NCI-H510A (cell line): ENCODE data around the gene PSTPIP1.
A peak's percentile ranks its signal among the peaks of the same experiment; 100 is the strongest.

ENCODE experiments used
- DNase-seq: peaks from one replicate; lab custom pipeline; 2025; lab: John Stamatoyannopoulos, UW

The PSTPIP1 gene

GRCh38 chr15:77070180-77070494 lies 75.2 kb downstream of the PSTPIP1 start:
- DNase-seq, result no peak

DNA sequence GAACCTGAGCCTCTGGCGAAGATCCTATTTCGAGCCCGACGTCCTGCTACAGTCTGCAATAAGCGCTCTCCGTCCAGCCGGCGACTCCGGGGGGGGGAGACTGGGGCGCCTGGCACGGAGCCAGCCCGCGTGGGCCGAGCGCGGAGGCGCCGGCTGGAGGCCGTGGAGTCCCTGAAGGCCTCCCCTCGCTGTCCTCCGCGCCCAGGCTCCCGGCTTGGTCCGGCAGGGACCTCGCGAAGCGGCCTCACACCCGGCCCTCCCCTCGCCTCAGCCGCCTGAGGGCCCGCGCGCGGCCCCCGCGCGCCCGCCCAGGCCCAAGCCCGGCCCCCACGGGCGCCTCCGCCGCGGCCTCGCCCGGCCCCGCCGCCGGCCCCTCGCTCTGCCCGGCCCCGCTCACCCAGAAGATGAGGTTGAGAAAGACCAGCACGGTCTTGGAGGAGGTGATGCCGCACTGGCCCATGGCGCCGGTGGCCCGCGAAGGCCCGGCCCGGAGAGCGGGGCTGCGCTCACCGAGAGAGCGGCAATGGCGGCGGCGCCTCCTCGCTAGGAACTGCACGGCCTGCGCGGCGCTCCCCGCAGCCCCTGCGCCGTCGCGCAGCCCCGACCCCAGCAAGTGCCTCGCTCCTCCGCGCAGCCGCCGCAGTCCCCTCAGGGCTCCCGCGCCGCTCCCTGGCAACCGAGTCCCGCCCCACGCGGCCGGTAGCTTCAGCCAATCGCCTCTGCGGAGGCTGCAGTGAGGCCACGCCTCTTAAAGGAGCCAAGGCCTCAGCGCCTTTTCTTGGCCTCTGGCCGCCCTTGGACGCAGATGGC lies 75.8 kb downstream of the PSTPIP1 start, which contains the start of gene TSPAN3:
Gene TSPAN3 (minus strand): TSS at position 615 of the 810 bp plus-strand sequence. CDS start 155 bp downstream, at position 460.
- DNase-seq, result peak; percentile 75

- no peak for DNase-seq
These were observed 76.6 kb downstream of the PSTPIP1 start for GRCh38 chr15:77071305-77072223.

DNA sequence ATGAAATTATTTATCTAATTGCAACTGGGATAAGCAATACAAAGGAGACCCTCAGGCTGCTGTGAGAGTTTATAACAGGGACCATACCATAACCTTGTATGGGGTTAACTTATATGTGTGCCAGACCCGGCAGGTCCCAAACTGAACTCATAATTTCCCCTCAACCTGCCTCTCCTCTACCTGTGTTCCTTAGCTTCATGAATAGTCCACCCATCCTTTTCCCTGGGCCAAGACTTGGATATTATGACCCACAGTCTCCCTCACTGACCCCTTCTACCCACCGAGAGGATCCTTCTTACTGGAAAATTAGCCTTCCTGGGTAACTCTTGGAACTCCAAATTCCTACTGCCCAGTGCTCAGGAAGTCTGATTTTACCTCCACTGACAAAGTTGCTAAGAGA lies 79.4 kb downstream of the PSTPIP1 start:
- no peak for DNase-seq

- DNase-seq, result no peak
These were observed 80.6 kb downstream of the PSTPIP1 start for GRCh38 chr15:77075528-77075927.

- no peak for DNase-seq
These were observed 81.5 kb downstream of the PSTPIP1 start for GRCh38 chr15:77076323-77076915.

DNA sequence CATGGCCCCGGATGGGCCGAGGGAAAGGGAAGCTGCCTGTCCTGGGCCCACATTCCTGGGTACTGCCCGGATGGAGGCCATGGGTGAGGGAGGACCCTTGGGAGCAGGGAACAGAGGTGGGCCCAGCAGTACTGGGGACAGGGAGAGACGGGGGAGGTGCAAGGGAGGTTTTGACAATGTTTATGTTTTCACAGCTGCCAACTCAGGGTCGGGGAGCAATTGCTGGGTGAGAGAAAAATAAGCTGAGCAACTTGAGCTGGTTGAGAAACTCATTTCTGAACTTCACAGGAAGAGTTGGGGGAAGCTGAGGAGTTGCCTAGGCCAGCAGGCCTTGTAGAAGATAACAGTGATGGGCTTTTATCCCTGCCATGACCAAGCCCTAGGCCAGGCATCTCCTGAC lies 87.0 kb downstream of the PSTPIP1 start:
- no peak for DNase-seq

DNA sequence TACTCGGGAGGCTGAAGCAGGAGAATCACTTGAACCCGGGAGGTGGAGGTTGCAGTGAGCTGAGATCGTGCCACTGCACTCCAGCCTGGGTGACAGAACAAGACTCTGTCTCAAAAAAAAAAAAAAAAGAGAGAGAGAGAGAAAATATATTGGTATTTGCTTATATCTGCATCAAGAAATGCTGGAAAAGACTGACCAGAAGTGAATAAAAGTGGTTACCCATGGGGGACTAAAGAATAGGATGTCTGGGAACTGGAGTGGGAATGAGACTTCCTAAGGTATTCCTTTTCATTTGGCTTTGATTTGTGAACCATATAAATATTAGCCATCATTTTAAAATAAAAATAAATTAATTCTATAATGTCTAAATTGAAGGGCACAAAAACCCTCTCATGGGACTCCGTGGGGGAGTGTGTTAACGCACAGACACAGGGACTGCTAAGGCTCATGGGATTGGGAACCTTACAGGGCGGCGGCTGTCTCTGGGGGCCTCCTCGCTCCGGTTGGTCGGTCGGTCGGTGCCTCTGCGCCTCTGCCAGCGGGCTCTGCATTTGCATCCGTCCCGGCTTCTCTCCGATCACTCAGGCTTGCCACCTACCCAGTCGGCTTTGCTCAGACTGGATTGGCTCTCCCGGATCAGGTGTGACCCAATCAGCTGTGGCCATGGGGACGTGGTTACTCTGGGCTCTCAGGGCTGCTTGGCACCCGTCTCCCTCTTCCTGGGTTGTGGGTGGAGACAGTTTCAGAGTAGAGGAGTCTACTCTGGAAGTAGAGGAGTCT lies 88.6 kb downstream of the PSTPIP1 start:
- peak; percentile 82 for DNase-seq

- DNase-seq, result no peak
These were observed 89.5 kb downstream of the PSTPIP1 start for GRCh38 chr15:77084436-77084835.

DNA sequence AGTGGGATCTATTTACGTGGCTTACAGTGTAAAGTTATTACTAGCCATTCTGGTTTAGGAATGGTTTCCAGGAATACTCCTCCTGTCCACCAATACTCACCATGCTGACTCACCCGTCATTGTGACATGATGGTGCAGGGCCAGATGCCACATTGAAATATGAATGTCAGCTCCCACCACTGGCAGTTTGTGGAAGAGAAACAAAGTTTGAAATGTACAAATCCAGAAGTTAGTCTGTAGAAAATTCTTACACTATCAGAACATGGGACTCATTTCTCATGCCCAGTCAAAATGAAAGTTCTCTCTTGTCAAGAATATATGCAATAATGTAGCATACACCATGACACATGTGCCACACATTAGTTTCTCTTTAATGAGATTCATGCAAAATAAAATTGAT lies 90.4 kb downstream of the PSTPIP1 start:
- no peak for DNase-seq
